Endodermal cell (in vitro differentiated cells): ENCODE data around the gene SPTB. TPM values are rescaled to one million over a fixed set of nuclear protein-coding genes. Genes with fewer than 3 reads are reported as not detected.

Source experiments
- DNase-seq: peaks from one replicate; pipeline ENCODE4 v3.0.0-alpha.2; 2017
- H3K27ac ChIP-seq: 2 replicates; pipeline ENCODE4 v1.5.1; 2013; ENCODE audit warnings: mild to moderate bottlenecking, low read depth, low read length, moderate library complexity
- H3K27me3 ChIP-seq: 2 replicates; pipeline ENCODE4 v1.6.1; 2013; ENCODE audit warnings: mild to moderate bottlenecking, low read length, moderate library complexity; ENCODE audit not compliant: insufficient read depth, control insufficient read depth, poor library complexity, severe bottlenecking
- H3K36me3 ChIP-seq: 2 replicates; pipeline ENCODE4 v1.7.0; 2013; ENCODE audit warnings: mild to moderate bottlenecking, low read length, moderate library complexity; ENCODE audit not compliant: control insufficient read depth, insufficient read depth
- H3K4me1 ChIP-seq: one replicate; pipeline ENCODE4 v1.7.0; 2013; ENCODE audit warnings: low read length; ENCODE audit not compliant: control insufficient read depth, insufficient read depth
- H3K4me3 ChIP-seq: 2 replicates; pipeline ENCODE4 v1.5.1; 2013; ENCODE audit warnings: mild to moderate bottlenecking, low read length, moderate library complexity
- H3K9ac ChIP-seq: 2 replicates; pipeline ENCODE4 v1.6.1; 2013; ENCODE audit warnings: mild to moderate bottlenecking, low read length, moderate library complexity; ENCODE audit not compliant: poor library complexity, severe bottlenecking; ENCODE audit errors: extremely low read depth
- H3K9me3 ChIP-seq: 2 replicates; pipeline ENCODE4 v1.6.1; 2013; ENCODE audit warnings: mild to moderate bottlenecking, low read length, moderate library complexity; ENCODE audit not compliant: control insufficient read depth
- H3K27ac Mint-ChIP-seq: 2 replicates; pipeline ENCODE4 v1.8.0; 2020; ENCODE audit warnings: mixed read lengths
- H3K27me3 Mint-ChIP-seq: 2 replicates; pipeline ENCODE4 v1.8.0; 2021; ENCODE audit warnings: mild to moderate bottlenecking, mixed read lengths; ENCODE audit not compliant: insufficient read depth
- H3K36me3 Mint-ChIP-seq: 2 replicates; pipeline ENCODE4 v1.8.0; 2020; ENCODE audit warnings: low read depth, mixed read lengths
- H3K4me1 Mint-ChIP-seq: 2 replicates; pipeline ENCODE4 v1.8.0; 2020; ENCODE audit warnings: mixed read lengths
- H3K4me3 Mint-ChIP-seq: 2 replicates; pipeline ENCODE4 v1.8.0; 2020; ENCODE audit warnings: mild to moderate bottlenecking, moderate library complexity, mixed read lengths
- H3K9me3 Mint-ChIP-seq: 2 replicates; pipeline ENCODE4 v1.8.0; 2020; ENCODE audit warnings: mild to moderate bottlenecking, mixed read lengths
- WGBS, 2 experiments: methylation state at CpG; one replicate each; pipeline versions ENCODE4 v1.1.5 to v1.1.7; 2013; ENCODE audit warnings: missing lambda C conversion rate in 2 of 2, mixed read lengths in 1 of 2; ENCODE audit not compliant: insufficient coverage in 1 of 2, insufficient read length in 1 of 2; 5-methylcytosine and 5-hydroxymethylcytosine counted together
- total RNA-seq, 2 donors: library from RNA; stranded (reverse); fragmentation: NEBNext Ultra II Directional in 1 of 2; extraction: Animal tissue kit (Norgen Biotek cat#: 25700) in 1 of 2; gene quantifications; 2 replicates in 1 of 2; 3 replicates in 1 of 2; pipeline ENCODE4 v1.2.1, GENCODE V29; 2021
- TF ChIP-seq, protein P1 (sequence below): fragments of 200-600 bp; sonication (generic); conservative IDR thresholded peaks from 2 replicates; pipeline ENCODE4 v1.5.0; 2021; ENCODE audit warnings: antibody characterized with exemption, mild to moderate bottlenecking

Gene SPTB
- total RNA-seq, 2 donors from 2014 or later, result 0.77 to 1.4 TPM

DNA sequence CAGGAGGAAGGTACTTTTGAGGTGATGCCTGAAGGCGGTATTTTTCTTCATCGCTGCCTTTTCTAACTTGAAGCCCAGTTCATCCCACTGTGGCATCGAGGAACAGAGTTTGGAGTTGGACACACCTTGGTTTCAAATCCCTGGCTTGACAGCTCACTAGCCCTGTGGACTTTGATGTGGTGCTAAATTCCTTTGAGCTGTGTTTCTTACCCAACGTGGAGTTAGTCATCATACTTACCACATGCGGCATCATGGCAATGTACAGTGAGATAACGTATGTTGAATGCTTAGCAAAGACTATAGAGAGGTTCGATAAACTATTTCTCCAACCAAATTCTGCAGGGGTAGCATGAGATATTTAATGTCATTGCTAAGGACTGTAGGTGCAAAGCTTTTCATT is 172.0 kb downstream of the SPTB start:
- peaks cover 7% of the 10 kb centered on the region for H3K9me3 Mint-ChIP-seq
- Histone ChIP-seq H3K27ac (no peak overlapping the region), H3K27me3 (peaks cover 12% of the 10 kb centered on the region), H3K4me1 (peaks cover 28% of the 10 kb centered on the region), H3K9ac (peak overlapping the region; percentile 19), H3K4me3 (peak overlapping the region; percentile 89), H3K36me3 (no peaks in the 10 kb centered on the region), H3K9me3 (peaks cover 10% of the 10 kb centered on the region)
- peak; percentile 53 for DNase-seq
- H3K36me3 Mint-ChIP-seq, result peaks cover 10% of the 10 kb centered on the region
- peaks cover 54% of the 10 kb centered on the region for H3K4me1 Mint-ChIP-seq
- TF ChIP-seq, protein P1, sequence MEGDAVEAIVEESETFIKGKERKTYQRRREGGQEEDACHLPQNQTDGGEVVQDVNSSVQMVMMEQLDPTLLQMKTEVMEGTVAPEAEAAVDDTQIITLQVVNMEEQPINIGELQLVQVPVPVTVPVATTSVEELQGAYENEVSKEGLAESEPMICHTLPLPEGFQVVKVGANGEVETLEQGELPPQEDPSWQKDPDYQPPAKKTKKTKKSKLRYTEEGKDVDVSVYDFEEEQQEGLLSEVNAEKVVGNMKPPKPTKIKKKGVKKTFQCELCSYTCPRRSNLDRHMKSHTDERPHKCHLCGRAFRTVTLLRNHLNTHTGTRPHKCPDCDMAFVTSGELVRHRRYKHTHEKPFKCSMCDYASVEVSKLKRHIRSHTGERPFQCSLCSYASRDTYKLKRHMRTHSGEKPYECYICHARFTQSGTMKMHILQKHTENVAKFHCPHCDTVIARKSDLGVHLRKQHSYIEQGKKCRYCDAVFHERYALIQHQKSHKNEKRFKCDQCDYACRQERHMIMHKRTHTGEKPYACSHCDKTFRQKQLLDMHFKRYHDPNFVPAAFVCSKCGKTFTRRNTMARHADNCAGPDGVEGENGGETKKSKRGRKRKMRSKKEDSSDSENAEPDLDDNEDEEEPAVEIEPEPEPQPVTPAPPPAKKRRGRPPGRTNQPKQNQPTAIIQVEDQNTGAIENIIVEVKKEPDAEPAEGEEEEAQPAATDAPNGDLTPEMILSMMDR, result no peak
- peaks cover 19% of the 10 kb centered on the region for H3K27me3 Mint-ChIP-seq
- WGBS, 2 experiments, result 56 to 58% methylated on average over 6 to 7 of the region's 7 CpGs
- peak overlapping the region; percentile 70 for H3K4me3 Mint-ChIP-seq
- H3K27ac Mint-ChIP-seq, result no peak overlapping the region

DNA sequence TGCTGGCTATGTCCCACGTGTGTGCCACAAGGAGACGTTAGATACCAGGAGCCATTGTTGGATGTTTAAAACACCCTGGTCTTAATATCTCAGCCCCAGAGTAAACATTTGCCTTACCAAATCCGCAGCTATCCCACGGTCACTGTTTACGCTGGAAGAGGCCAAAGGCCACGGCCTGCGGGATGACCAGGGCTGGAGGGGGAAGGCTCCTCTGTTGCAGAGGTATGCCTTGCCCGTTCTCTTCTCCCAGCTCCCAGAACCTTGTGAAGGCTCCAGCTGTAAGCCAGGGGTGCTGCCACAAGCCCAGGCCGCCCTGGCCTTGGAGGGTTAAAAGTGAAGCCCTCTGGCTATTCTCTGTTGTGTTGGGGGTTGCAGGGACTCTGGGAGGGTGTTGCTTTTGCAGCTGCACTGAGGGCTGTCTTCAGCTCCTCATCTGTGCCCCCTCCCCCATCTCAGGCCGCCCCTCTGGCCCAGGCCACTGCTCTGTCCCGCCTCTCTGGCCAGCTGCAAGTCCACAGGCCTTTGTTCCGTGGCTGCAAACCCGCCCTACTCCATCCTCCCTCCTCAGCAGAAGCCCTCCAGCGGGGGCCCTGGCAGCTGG is 173.0 kb downstream of the SPTB start:
- H3K36me3 Mint-ChIP-seq, result peaks cover 4% of the 10 kb centered on the region
- peaks cover 60% of the 10 kb centered on the region for H3K4me1 Mint-ChIP-seq
- Histone ChIP-seq H3K9me3 (peaks cover under 1% of the 10 kb centered on the region), H3K36me3 (no peaks in the 10 kb centered on the region), H3K9ac (no peak overlapping the region), H3K4me1 (peaks cover 33% of the 10 kb centered on the region), H3K27ac (peak overlapping the region; percentile 20), H3K27me3 (peaks cover 15% of the 10 kb centered on the region), H3K4me3 (peak overlapping the region; percentile 89)
- no peaks in the 10 kb centered on the region for H3K9me3 Mint-ChIP-seq
- DNase-seq, result peak; percentile 81
- H3K27ac Mint-ChIP-seq, result no peak overlapping the region
- H3K4me3 Mint-ChIP-seq, result peak overlapping the region; percentile 70
- 22 to 27% methylated on average over 11 to 14 of the region's 14 CpGs for WGBS, 2 experiments
- H3K27me3 Mint-ChIP-seq, result peaks cover 22% of the 10 kb centered on the region
- TF ChIP-seq, protein P1, result no peak

DNA sequence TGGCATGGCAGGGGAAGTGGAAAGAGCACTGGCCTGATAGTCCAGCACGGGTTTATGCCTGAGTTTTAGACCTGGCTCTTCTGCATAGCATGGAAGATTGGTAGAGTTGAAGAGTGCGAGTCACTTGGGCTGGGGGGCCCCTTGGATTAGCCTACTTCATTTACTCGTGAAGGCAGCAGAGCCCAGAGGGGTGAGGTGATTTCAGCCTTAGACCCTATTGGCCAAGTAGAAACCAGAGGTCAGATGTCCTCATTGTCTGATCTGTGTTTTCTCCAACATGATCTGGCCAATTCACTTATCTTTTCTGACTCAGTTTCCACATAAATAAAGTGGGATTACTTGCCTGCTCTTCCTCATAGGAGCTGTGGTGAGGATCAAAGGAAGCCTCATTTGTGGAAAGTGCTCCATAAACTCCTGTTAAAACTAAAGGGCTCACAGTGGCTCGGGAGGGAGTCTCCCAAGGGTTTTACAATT is 173.6 kb downstream of the SPTB start:
- Mint-ChIP-seq H3K36me3 (peaks cover 2% of the 10 kb centered on the region), H3K4me3 (peak overlapping the region; percentile 70), H3K27ac (no peak overlapping the region), H3K27me3 (peaks cover 26% of the 10 kb centered on the region), H3K4me1 (peaks cover 64% of the 10 kb centered on the region), H3K9me3 (no peaks in the 10 kb centered on the region)
- Histone ChIP-seq H3K9ac (no peak overlapping the region), H3K9me3 (no peaks in the 10 kb centered on the region), H3K36me3 (no peaks in the 10 kb centered on the region), H3K27me3 (peaks cover 15% of the 10 kb centered on the region), H3K27ac (peak overlapping the region; percentile 20), H3K4me1 (peaks cover 33% of the 10 kb centered on the region), H3K4me3 (peak overlapping the region; percentile 89)
- TF ChIP-seq, protein P1, result no peak
- no peak for DNase-seq
- WGBS, 2 experiments, result 27 to 40% methylated on average over 3 to 4 of the region's 4 CpGs
